Stimulated activated CD8-positive, alpha-beta memory T cell treated with anti-CD3 and anti-CD28 coated beads, Interleukin-2, amount 100 ng/mL, for 1 hour (primary cell): Measurements from ENCODE around the gene KCNJ1.

Experiments
- DNase-seq, 2 donors: peaks; one replicate each; pipeline ENCODE4 v3.0.0-alpha.2; 2020; ENCODE audit warnings: low read depth in 2 of 2

KCNJ1 gene

DNA sequence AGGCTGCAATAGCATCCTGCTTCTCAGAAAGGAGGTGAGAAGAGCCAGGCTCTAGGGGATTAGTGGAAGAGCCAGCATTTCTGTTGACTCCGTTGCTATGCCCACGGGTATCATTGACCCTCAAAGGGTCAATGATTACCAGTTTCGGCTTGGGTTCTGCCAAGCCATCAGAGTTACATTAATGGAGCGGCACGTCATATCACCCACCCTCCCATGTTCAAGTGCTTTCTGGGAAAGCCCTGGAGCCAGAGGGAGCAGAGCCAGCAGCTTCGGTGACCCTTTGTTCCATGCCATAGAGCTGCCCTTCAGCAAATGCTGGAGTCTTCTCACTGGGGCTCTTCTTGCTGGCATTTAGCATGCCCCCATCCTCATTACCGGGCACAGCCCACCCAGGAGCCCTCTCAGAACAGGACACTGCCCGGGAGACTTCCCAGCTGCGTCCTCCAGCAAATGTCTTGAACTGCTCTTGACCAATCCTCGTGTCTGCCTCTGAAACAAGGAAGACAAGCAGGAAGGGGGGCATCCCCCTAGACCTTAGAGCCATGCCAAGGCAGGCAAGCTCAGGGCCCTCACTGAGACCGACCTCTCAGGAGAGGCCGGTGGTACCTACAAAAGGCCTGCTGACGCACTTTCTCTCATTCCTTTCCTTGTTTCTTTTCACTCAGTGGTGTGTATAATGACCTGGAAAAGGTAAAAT is 14.6 kb downstream of the KCNJ1 start:
- no peak for DNase-seq

DNA sequence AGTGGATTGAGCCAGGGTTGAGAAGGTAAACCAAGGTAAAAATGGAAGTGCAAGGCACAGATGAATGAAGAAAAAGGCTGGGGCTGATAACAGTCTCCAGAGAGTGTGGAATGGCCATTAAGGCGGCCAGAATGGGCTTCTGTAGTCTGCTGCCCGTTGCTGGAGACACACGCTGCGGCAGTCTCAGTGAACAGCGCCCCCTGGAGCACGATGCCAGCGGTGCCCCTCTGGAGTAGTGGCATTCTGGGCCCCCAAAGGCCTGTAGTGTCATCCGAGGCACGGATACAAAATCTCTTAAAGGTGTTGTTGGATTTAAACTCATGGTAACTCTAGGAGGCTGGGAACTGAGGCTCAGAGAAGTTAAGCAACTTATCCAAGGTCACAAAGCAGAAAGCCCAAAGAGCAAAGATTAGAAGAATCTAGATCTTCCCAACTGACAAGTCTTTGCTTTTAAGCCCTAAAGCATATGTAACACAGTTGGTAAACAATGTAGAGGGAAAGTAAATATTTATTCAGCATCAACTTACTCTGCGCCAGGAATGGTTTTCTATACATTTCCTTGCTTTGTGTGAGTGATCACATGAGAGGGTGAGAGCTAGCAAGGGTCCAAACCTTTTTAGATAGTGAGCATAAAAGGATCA is 18.2 kb downstream of the KCNJ1 start:
- DNase-seq, result peak; percentile 34 to 50

DNA sequence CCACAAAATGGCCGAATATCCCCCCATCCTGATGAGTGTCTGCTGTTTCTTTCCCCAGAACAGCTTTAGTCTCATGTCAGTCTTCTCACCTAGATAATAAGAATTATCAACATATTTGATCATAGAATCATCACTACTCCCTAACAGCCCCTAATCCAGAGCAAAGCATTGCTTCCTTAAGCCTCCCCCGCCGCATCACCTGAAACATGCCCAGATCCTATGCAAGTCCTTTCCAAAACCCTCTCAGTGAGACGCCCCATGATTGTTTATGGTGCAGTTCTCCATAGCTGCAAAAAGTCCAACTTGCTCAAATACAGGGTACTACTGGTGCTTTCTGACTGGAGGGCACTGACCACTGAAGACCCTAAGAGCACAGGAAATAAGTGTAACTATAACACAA is 20.1 kb downstream of the KCNJ1 start:
- no peak for DNase-seq

DNA sequence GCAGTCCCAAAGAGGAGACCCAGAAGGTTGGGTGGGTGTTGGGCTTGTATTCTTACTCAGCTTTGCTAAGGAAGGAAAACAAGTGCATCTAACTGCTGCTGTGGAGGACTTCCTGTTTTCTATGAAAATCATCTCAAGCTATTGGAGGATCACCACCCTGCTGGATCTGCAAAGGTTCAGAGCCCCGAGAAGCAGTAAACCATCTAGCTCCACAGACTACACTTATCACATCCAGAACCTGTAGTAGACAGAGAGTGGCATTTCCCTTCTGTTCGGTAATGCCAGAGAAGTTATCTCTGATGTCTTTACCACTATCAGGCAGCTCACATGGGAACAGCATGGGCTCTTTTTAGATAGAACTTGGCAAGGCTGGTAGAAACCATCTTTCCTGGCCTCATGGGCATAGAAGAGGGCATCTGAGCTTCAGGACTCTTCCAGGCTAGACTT is 21.7 kb downstream of the KCNJ1 start:
- DNase-seq, result no peak

DNA sequence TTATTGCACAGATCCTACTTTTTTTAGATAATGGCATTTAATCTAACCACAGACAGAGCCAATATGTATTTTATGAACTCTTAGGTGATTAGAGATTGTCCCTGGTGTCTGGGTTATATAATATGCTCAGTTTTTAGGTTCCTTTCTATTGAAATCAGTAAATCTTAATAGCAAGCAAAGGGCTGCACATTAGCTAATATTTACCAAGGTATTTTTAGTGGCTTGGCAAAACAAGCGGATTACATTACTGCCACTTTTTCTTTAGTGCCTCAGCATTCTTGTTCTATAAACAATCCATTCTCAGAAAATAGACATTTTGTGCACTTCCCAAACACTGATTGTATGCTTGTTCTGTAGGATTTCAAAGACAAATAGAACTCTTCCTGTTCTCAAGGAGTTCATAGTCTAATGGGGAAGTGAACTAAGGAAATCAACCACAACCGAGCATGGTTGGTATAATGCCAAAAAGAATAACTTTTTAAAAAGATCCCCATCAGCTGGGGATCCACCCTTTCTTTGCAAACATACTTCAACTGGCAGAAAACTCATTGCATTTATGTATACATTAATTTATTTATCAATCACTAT is 23.8 kb downstream of the KCNJ1 start:
- no peak for DNase-seq

DNA sequence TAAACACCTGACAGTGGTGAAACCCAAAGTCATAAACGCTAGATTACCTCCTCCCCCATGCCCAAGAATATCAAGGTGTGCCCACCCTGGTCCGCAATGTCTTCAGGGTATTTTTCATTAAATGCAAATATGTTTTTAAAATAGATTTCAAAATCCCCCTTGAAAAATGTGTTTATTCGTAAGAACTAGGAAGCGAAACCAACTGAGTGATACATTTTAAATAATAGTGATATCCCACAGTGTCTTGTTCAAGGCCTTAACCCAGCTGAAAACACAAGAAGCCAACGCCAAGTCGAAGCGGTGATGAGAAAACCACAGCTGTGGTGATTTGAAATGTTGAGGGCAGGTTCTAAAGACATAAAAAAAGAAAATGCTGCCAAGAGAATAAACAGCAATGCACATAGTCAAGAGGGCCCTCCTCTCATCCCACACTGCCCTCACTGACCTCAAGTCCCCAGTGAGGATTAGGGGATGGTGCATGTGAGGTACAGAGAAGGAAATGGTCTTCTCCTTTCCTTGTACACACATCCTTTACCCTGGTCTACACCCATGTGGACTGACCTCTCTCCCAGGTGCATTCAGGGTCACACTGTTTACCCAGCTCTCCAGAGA is 25.5 kb downstream of the KCNJ1 start:
- DNase-seq, result no peak

DNA sequence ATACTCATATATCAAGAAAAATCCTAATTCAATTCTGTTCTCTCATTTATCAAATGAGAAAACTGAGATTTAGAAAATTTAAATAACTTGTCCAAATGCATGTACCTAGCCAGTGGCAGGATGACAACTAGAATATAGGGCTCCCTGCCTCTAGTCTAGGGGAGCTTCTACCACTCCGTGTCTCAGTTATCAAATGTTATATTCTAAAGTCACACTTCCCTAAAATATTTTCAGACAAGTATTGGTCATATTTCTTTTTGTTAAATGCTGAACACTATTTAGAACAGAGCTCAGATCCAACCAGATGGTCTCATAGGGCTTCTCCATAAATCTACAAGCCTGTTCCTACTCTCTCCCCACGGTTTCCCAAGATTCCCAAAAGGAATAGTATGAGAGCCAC is 26.3 kb downstream of the KCNJ1 start:
- DNase-seq, result no peak

DNA sequence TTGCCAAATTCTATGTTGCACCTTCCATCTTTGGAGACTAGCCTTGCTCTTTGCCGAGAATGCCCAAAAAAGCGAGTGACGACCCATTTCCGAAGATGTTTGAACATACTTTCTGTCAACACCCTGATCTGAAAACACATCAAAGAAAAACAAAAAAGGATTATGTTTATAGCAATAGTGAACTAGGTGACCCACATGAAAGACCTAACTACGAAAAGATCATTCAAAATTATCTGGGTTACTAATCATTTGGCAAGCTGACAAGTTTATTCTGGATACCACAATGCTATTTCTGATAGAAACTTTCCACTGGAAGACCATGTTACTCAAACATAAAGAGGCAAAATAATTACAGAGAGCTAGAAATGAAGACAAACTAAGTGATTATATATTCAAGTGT is 27.0 kb downstream of the KCNJ1 start:
- no peak for DNase-seq

DNA sequence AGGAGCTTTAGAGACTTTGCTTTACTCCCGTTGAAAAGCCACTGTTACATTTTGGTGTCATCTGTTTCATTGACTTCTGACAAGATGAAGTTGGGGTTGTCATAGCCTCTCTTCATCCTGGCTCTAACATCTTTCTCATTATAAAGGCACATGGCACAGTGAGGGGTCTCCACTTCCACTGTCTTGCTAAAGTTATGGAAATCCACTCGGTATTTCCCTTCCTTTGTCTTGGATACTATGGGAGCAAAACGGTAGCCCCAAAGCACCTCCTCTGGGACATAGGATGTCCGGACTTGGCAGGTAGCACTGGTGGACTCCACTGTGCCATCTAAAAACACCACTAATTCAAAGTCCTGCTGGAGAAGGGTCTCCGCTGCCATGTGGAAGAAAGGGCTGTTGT is 28.0 kb downstream of the KCNJ1 start:
- DNase-seq, result no peak

DNA sequence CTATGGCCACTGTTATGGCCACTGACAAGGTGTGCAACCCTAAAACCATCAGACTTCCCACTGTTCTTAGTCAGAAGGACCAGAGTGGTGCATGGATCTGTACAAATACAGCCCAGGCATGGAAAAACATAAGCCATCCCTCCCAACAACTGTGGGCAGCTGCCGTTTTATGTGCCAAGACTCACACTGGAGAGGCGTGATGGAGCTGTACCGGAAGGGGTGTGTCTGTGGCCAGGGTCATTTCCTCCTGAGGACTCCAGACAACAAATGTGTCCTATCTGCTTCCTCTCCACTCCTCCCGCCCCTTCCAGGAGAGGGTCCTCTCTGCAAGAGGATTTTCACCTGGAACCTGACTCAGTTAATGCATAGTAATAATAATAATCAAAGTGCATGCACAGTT is 29.5 kb downstream of the KCNJ1 start:
- DNase-seq, result no peak

DNA sequence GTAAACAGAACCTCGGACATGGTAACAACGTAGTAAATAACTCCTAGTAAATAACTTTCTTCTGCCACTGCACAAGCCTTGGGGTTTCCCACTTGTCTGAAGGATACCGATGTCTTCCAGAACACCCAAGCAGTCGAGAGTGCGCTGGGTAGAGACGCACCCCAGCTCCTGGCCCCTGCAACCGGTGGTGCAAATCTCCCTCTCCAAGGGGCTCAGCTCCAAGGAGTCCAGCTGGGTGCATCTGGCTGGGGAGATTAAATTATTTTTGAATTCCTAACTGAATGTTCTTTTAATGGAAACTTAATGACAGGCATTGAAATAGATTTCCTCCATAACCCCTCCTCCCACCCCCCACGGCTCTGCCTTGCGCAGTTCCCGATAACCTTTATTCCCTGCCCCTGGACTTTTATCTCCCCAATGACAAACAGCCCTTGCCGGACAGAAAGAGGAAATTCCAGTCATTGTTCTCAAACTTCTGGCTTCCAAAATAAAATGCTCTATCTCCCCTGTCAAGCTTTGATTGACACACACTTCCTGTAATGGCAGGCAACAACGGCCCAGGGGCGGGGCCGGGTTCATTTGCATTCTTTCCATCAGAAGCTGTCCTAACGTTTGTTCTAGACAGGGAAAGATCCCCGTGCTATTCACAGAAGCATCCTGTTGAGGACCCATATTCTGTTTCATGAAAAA is 31.2 kb downstream of the KCNJ1 start:
- no peak for DNase-seq

DNA sequence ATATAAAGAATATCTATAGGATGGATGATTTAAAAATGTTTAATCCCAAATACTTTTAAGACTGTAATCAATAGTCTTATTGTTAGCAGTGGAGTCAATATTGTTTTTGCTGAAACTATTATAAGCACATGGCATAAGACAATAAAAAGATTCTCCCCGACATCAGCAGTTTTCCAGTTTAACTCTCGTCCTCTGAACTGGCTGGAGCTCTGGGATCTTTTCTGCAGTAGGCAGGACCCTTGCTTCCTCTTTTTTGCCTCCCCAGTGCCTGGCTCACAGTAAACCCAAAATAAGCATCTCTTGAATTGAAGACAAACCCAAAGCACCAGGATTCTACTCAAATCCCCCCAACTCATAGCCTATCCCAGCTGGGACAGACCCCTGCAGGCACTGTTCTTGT is 32.9 kb downstream of the KCNJ1 start:
- no peak for DNase-seq

DNA sequence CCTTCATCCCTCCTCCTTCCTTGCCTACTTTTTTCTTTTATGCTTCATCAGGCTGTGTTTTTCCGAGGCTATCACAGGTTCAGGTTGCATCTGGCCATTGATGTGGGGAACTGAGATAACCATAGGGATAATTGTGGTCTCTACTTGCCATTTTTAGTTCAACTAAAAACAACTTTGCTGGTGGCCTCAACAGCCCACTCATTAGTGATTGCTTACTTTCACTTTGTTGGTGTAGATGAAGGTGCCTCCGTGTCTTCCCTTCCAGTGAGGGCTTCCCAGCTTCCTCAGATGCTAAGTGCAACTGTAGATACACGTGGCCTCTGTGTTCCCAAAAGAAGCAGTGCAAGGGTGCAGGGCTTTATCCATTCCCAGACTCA is 35.0 kb downstream of the KCNJ1 start:
- DNase-seq, result no peak

DNA sequence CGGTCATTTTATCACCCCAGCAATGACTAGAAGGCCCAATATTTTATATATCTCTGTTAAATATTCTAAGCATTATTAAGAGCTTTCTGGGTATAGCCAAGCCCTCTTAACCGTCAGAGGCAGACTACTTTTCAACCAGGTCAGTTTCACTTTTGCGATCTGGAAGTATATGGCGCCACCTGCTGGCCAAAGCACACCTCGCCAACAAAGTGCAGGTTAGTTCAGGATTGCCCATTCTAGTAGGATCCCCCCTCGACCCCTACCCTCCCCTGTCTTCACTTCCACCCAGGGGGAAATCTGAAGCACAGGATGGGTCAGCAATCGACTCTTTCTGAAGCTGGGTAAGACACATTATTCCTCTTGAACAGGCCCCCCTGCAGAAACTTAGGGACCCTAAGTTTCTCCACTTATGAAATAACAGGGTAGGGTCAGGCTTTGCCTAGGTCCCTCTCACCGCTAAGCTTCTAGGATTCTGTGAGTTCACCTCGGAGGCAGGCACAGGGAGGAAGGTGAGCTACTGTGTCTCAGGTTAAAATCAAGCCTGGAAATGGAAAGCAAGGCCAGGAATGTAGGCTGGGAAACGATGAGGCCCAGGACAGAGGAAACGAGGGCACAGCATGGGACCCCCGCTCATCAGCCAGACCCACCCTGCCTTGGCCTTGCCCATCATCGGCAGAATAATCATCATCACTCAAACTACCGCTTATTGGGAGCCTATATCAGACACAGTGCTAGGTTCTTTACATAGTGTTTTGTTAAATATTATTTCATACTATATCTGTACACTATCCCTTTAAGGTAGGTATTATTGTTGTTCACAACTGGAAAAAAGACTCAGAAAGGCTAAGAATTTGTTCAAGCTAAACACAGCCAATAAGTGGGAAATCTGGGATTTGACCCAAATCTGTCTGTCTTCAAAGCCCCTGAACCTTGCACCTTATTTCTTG is 35.6 kb downstream of the KCNJ1 start:
- peak; percentile 80 to 82 for DNase-seq

DNA sequence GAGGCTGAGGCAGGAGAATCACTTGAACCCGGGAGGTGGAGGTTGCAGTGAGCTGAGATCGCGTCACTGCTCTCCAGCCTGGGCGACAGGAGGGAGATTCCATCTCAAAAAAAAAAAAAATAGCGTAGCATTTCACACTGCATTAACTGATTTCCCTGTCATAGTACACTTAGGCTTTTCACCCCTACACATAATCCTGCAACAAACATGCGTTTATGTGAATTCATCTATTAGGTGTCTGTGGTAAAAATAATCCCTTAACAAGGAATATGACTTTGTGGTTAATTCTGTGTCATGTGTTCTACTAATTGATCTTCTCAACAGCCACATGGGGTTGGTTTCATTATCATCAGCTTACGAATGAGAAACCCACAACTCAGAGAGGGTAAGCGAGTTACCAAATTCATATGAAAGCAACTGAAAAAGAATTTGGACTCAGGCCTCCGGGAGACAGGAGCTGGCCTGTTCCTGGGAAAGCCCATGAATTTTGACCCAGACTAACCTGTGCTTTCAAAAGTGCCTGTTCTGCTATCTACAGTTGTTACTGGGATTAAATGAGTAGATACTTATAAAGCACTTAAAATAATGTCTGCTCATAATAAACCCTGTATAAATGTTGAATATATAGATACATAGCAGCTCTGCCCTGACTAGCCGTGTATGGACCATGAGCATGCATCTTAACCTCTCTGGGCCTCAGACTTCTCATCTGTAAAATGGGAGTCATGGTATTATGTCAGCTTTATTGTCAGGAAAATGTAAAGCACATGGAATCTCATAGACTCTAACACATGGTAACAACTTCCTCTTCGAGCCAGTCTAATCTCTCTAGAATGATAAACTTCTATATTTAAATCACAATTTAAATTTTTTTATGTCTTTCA is 36.6 kb downstream of the KCNJ1 start:
- no peak for DNase-seq

DNA sequence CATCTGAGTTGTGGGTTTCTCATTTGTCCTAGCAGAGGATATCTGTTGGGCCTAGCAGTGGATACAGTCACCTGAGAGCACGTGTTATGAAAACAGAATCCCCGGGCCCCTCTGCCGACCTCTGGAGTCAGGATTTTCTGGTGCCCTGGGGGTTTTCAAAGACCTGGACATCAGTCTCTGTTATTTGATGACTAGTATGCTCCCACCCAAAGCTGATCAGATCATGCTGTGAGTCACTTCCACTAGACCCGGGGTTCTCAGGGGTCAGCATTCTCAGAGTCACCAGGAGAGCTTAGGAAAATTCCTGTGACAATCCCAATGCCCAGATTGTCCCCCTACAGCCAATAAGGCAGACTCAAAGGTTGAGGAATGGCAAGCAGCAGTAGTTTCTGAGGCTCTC is 38.7 kb downstream of the KCNJ1 start:
- no peak for DNase-seq

DNA sequence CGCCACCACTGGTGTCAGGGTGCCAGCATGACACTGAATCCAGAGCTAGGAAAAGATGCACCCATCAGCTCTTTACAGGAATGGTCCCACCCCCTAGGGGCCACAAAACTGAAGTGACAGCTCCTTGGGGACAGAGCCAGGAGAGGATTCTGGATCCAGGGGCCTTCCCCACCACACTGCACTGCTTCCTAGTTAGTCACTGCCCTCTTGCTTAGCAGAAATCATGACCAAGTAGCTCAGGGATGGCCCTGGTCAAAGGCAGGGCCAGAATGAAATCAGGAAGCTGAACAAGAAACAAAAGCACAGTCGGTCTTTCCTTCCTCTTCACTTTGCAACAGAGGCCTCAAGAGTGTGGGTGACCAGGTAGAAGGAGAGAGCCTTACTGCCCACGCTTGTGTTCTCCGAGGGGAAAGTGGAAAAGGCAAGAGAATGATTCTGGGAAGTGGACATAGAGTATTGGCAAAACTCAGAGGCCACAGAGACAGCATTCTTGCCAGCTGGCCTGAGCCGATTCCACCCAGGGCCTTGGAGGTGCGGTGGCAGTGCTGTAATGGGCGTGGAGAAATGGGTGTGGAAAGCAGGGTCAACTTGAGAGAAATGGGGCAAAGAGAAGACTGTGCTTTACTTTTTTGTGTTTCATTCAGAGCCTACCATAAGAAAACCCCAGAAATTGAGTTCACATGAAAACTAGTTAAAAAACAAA is 39.8 kb downstream of the KCNJ1 start:
- DNase-seq, result no peak

DNA sequence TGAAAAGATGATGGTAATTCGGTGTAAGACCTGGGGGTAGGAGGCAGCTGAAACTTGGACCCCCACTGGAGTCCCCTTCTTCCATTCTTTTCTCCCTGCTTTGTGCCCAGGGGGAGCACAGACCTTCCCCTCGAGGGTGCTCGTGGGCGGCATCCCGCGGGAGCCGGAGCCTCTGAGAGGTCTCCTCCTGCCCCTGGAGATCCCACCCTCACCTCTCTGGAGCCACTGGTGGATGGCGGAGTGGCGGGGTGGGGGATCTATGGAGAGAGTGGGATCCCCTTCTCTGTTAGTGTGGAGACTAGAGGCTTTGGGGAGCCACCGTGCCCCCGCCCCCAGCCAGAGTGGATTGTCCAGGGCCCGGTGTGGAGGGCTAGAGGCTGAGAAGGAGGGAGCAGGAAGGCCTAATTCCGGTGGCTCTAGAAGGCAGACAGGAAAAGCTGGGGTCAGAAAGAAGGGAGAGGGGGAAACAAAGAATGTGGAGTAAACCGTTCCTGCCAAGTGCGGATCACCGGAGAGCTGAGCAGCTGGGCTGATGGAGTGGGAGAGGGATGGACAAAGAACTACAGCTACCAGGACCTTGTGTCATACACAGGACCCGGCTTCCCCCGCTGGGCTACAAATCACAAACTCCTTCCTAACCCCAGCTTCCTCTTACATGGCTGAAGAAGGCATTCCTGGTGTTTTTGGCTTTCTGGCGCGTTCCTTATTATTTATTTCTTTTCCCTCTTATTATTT is 41.9 kb downstream of the KCNJ1 start:
- no peak for DNase-seq
